NCI-H1436 (cell line): ENCODE measurements around the gene DUSP15.
A peak's percentile ranks its signal among the peaks of the same experiment; 100 is the strongest.

Experiments
- DNase-seq: peaks from one replicate; lab custom pipeline; 2025; lab: John Stamatoyannopoulos, UW

DUSP15 gene

GRCh38 chr20:31894980-31895675, 24.8 kb upstream of the DUSP15 start:
- no peak for DNase-seq

GRCh38 chr20:31890646-31891045, 20.3 kb upstream of the DUSP15 start:
- no peak for DNase-seq

- DNase-seq, result no peak
Measured at GRCh38 chr20:31883829-31884228, 13.5 kb upstream of the DUSP15 start.

- no peak for DNase-seq
Measured at GRCh38 chr20:31881945-31882344, 11.6 kb upstream of the DUSP15 start.

- DNase-seq, result peak; percentile 84
Measured at GRCh38 chr20:31879143-31879987, 9.0 kb upstream of the DUSP15 start.

GRCh38 chr20:31877684-31878083, 7.4 kb upstream of the DUSP15 start:
- no peak for DNase-seq

- DNase-seq, result no peak
Measured at GRCh38 chr20:31875671-31876070, 5.3 kb upstream of the DUSP15 start.

- no peak for DNase-seq
Measured at GRCh38 chr20:31872406-31872805, 2.1 kb upstream of the DUSP15 start.

GRCh38 chr20:31871618-31871954, 1.3 kb upstream of the DUSP15 start:
- DNase-seq, result no peak

- DNase-seq, result no peak
Measured at GRCh38 chr20:31870726-31871617, 645 bp upstream of the DUSP15 start.

- DNase-seq, result no peak
Measured at GRCh38 chr20:31869673-31869941, 720 bp downstream of the DUSP15 start.

- no peak for DNase-seq
Measured at GRCh38 chr20:31868853-31869672, 1.3 kb downstream of the DUSP15 start.

GRCh38 chr20:31866221-31866620, 4.1 kb downstream of the DUSP15 start:
- DNase-seq, result no peak

GRCh38 chr20:31864521-31865400, 5.6 kb downstream of the DUSP15 start:
- DNase-seq, result no peak

- DNase-seq, result no peak
Measured at GRCh38 chr20:31863296-31864085, 6.8 kb downstream of the DUSP15 start.

- no peak for DNase-seq
Measured at GRCh38 chr20:31862506-31862905, 7.8 kb downstream of the DUSP15 start.

GRCh38 chr20:31862157-31862470, 8.2 kb downstream of the DUSP15 start:
- DNase-seq, result no peak

GRCh38 chr20:31861385-31862156, 8.8 kb downstream of the DUSP15 start:
- peak; percentile 80 for DNase-seq

GRCh38 chr20:31861135-31861384, 9.3 kb downstream of the DUSP15 start:
- no peak for DNase-seq
